ENCODE data around the gene ASXL3.

The ASXL3 gene

DNA sequence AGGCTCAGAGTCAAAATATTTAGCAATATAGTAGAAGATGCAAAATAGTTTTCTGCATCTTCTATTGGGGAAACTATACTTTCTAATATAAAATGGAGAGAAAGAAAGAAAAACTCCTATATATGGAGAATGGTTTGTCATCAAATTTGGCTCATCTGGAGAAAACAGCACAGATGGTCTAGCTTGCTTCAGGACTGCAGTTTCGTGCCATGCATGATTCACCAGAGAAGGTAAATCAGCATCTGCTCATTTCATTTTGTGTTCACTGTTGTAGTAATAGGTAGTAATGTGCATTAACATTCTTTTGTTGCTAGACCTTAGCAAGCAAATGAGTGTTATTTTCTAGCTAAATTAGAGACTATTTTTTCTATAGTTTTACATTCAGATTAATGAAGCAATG lies 179.0 kb downstream of the ASXL3 start:
- TF ChIP-seq FOXP2 (optimal IDR thresholded peaks at IDR 0.05; ENCODE audit: borderline replicate concordance, extremely low read depth, extremely low read length, insufficient read depth) (no peak), SIN3A (IDR thresholded peaks at IDR 0.05; ENCODE audit: borderline replicate concordance, insufficient read depth, low read length) (no peak), TAF1 (IDR thresholded peaks at IDR 0.05; ENCODE audit: borderline replicate concordance, insufficient read depth, low read length) (no peak), POLR2AphosphoS5 (IDR thresholded peaks at IDR 0.05; ENCODE audit: low read depth, low read length) (no peak)
- TF ChIP-seq, protein P1, sequence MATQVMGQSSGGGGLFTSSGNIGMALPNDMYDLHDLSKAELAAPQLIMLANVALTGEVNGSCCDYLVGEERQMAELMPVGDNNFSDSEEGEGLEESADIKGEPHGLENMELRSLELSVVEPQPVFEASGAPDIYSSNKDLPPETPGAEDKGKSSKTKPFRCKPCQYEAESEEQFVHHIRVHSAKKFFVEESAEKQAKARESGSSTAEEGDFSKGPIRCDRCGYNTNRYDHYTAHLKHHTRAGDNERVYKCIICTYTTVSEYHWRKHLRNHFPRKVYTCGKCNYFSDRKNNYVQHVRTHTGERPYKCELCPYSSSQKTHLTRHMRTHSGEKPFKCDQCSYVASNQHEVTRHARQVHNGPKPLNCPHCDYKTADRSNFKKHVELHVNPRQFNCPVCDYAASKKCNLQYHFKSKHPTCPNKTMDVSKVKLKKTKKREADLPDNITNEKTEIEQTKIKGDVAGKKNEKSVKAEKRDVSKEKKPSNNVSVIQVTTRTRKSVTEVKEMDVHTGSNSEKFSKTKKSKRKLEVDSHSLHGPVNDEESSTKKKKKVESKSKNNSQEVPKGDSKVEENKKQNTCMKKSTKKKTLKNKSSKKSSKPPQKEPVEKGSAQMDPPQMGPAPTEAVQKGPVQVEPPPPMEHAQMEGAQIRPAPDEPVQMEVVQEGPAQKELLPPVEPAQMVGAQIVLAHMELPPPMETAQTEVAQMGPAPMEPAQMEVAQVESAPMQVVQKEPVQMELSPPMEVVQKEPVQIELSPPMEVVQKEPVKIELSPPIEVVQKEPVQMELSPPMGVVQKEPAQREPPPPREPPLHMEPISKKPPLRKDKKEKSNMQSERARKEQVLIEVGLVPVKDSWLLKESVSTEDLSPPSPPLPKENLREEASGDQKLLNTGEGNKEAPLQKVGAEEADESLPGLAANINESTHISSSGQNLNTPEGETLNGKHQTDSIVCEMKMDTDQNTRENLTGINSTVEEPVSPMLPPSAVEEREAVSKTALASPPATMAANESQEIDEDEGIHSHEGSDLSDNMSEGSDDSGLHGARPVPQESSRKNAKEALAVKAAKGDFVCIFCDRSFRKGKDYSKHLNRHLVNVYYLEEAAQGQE (IDR thresholded peaks at IDR 0.05; ENCODE audit: insufficient read depth in 1 of 2, low read depth in 2 of 2, low read length in 2 of 2) = no peak

DNA sequence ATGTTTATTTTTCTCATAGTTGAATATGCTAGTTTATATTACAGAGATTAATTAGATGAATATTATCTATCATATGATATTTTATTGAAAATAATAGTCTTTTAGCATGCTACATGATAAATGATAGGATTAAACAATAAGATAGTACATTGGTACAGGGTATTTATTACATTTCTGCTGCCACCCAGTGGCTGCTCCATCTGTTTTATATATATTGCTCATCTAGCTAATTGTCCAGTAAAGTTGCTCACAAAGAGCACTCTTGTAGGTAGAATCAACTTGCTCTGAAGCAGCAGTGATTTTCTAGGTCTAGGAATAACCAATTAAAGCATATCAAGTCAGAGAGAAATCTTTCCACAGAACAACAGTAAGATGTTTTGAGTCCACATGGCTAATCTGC lies 183.3 kb downstream of the ASXL3 start:
- TF ChIP-seq TAF1 (IDR thresholded peaks at IDR 0.05; ENCODE audit: borderline replicate concordance, insufficient read depth, low read length) (no peak), SIN3A (IDR thresholded peaks at IDR 0.05; ENCODE audit: borderline replicate concordance, insufficient read depth, low read length) (no peak), POLR2AphosphoS5 (IDR thresholded peaks at IDR 0.05; ENCODE audit: low read depth, low read length) (no peak), FOXP2 (optimal IDR thresholded peaks at IDR 0.05; ENCODE audit: borderline replicate concordance, extremely low read depth, extremely low read length, insufficient read depth) (no peak)
- TF ChIP-seq, protein P1 (IDR thresholded peaks at IDR 0.05; ENCODE audit: insufficient read depth in 1 of 2, low read depth in 2 of 2, low read length in 2 of 2) = no peak

DNA sequence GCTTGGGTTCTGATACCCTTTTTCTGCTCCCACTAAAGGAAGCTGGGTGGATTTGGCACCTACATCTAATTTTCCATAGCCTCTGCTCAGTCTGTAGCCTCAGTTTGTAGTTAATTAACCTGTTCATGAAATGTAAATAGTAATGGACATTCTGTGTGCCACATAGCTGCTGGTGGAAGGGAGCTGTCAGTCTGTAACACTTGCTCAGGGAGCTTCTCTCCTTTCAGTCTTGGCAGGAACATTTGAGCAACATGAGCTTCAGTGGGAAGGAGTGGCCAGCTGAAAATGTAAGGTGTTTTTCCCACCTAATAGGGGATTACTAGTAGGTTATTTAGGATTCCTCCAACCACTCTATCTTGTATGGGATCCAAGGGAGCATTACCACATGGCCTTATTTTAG lies 203.4 kb downstream of the ASXL3 start:
- TF ChIP-seq POLR2AphosphoS5 (IDR thresholded peaks at IDR 0.05; ENCODE audit: low read depth, low read length) (no peak), FOXP2 (optimal IDR thresholded peaks at IDR 0.05; ENCODE audit: borderline replicate concordance, extremely low read depth, extremely low read length, insufficient read depth) (no peak), TAF1 (IDR thresholded peaks at IDR 0.05; ENCODE audit: borderline replicate concordance, insufficient read depth, low read length) (no peak), SIN3A (IDR thresholded peaks at IDR 0.05; ENCODE audit: borderline replicate concordance, insufficient read depth, low read length) (no peak)
- TF ChIP-seq, protein P1 (IDR thresholded peaks at IDR 0.05; ENCODE audit: insufficient read depth in 1 of 2, low read depth in 2 of 2, low read length in 2 of 2) = no peak

Data from PFSK-1 (cell line).